Activated B cell treated with CpG ODN at 0.5 μM for 24 hours (primary cell): ENCODE measurements around the gene INTS15. TPM values are rescaled to one million over a fixed set of nuclear protein-coding genes. Genes with fewer than 3 reads are reported as not detected.

ENCODE experiments used
- ATAC-seq: fragments of 200-7000 bp; cut with Tn5 transposase; one replicate; pipeline ENCODE4 v1.10.0; 2021; ENCODE audit warnings: low read depth, mild to moderate bottlenecking, moderate library complexity
- CTCF ChIA-PET: fragments of 350-600 bp; sonication (Branson Sonifier 250); formaldehyde crosslinking; loops from one replicate; lab custom pipeline; 2021; ENCODE audit warnings: antibody characterized with exemption; lab: Charles Lee
- POLR2A ChIA-PET: fragments of 350-600 bp; sonication (Branson Sonifier 250); formaldehyde crosslinking; loops from one replicate; lab custom pipeline; 2021; ENCODE audit warnings: antibody characterized with exemption; lab: Charles Lee
- DNase-seq: peaks from one replicate; pipeline ENCODE4 v3.0.0; 2022
- H3K27ac Mint-ChIP-seq: one replicate; pipeline ENCODE4 v1.8.0; 2020; ENCODE audit warnings: mixed read lengths
- H3K27me3 Mint-ChIP-seq: one replicate; pipeline ENCODE4 v1.8.0; 2021; ENCODE audit warnings: mixed read lengths
- H3K36me3 Mint-ChIP-seq: one replicate; pipeline ENCODE4 v1.8.0; 2021; ENCODE audit warnings: low read depth, mixed read lengths
- H3K4me1 Mint-ChIP-seq: one replicate; pipeline ENCODE4 v1.8.0; 2021; ENCODE audit warnings: mixed read lengths
- H3K4me3 Mint-ChIP-seq: one replicate; pipeline ENCODE4 v1.8.0; 2020; ENCODE audit warnings: mild to moderate bottlenecking, mixed read lengths
- H3K9me3 Mint-ChIP-seq: one replicate; pipeline ENCODE4 v1.8.0; 2020; ENCODE audit warnings: mixed read lengths
- CTCF ChIP-seq: fragments of 200-600 bp; IDR thresholded peaks from one replicate; pipeline ENCODE4 v1.8.0; 2022; ENCODE audit warnings: antibody characterized with exemption, mild to moderate bottlenecking
- intact Hi-C: fragments of 100-400 bp; cut with micrococcal nuclease; formaldehyde crosslinking; loops from one replicate; pipeline ENCODE4 v1.15.1; 2024
- total RNA-seq: library from RNA; stranded (reverse); gene quantifications from 2 replicates; pipeline ENCODE4 v1.2.3, GENCODE V29; 2022

INTS15 gene
- total RNA-seq: 49.0 and 49.9 TPM in 2 replicates

GRCh38 chr7:6589829-6590644, at the start of gene INTS15:
INTS15 (plus strand) TSS chr7:6590021; CDS start chr7:6590284, 263 bp downstream.
- peak; percentile 90 for ATAC-seq
- TF ChIP-seq CTCF: no peak
- no peaks in the 10 kb centered on the region for H3K27me3 Mint-ChIP-seq

GRCh38 chr7:6542368-6542767, 47.5 kb upstream of the INTS15 start:
- DNase-seq (no peak), ATAC-seq (no peak)
- Mint-ChIP-seq H3K27ac (no peak overlapping the region), H3K36me3 (no peaks in the 10 kb centered on the region), H3K27me3 (peaks cover 17% of the 10 kb centered on the region), H3K9me3 (no peaks in the 10 kb centered on the region), H3K4me1 (peaks cover 7% of the 10 kb centered on the region), H3K4me3 (no peak overlapping the region)
- ChIA-PET POLR2A (no interaction called here), CTCF (no interaction called here)
- TF ChIP-seq CTCF: no peak
- intact Hi-C loops: no loop called here

More at GRCh38 chr7:6589829-6590644, at the start of gene INTS15:
- ChIA-PET CTCF (interaction anchor here (0.6 to 1.8 kb wide), 5 partner anchors 12 to 110 kb away, joined by 3 to 4 read pairs (median 3); partner anchors contain the start of genes ZDHHC4 and ZNF316), POLR2A (interaction anchor here (0.6 to 3.1 kb wide), 5 partner anchors 8 to 135 kb away, joined by 3 to 16 read pairs (median 3); partner anchors contain the start of gene ZDHHC4)
- peak; percentile 93 for DNase-seq
- intact Hi-C loops: loop anchor here (1.0 to 10.0 kb wide), 5 partner anchors 13 to 1625 kb away; partner anchors contain the start of genes ZDHHC4, ZNF12 and ZNF316
- Mint-ChIP-seq H3K4me1 (peaks cover 21% of the 10 kb centered on the region), H3K27ac (peak within 1 kb of the TSS; percentile 80), H3K9me3 (no peaks in the 10 kb centered on the region), H3K4me3 (peak within 1 kb of the TSS; percentile 89), H3K36me3 (peaks cover 64% of the 10 kb centered on the region)

GRCh38 chr7:6545398-6546126, 44.3 kb upstream of the INTS15 start:
- DNase-seq: no peak
- Mint-ChIP-seq H3K27ac (no peak overlapping the region), H3K9me3 (no peaks in the 10 kb centered on the region), H3K27me3 (peaks cover 2% of the 10 kb centered on the region), H3K4me3 (no peak overlapping the region), H3K36me3 (no peaks in the 10 kb centered on the region), H3K4me1 (peaks cover 7% of the 10 kb centered on the region)
- no peak for TF ChIP-seq CTCF
- ChIA-PET CTCF (no interaction called here), POLR2A (no interaction called here)
- intact Hi-C loops: no loop called here
- ATAC-seq: no peak

GRCh38 chr7:6546498-6547251, 43.1 kb upstream of the INTS15 start:
- H3K27ac Mint-ChIP-seq: no peak overlapping the region
- CTCF ChIA-PET: no interaction called here
- intact Hi-C loops: no loop called here

More at GRCh38 chr7:6546498-6547251, 43.1 kb upstream of the INTS15 start:
- ATAC-seq: no peak
- H3K4me3 Mint-ChIP-seq: no peak overlapping the region
- peaks cover 7% of the 10 kb centered on the region for H3K4me1 Mint-ChIP-seq
- TF ChIP-seq CTCF: no peak
- H3K36me3 Mint-ChIP-seq: no peaks in the 10 kb centered on the region
- H3K27me3 Mint-ChIP-seq: peaks cover 2% of the 10 kb centered on the region
- no peaks in the 10 kb centered on the region for H3K9me3 Mint-ChIP-seq
- POLR2A ChIA-PET: no interaction called here
- no peak for DNase-seq
